OCI-LY7 (cell line): ENCODE results near the gene IBTK.

Source experiments
- CTCF ChIP-seq: fragments of 200-600 bp; sonication (generic); conservative IDR thresholded peaks from 2 replicates; pipeline ENCODE4 v1.5.1; 2014; ENCODE audit warnings: mild to moderate bottlenecking, antibody characterized with exemption, low read length, moderate library complexity, mixed read lengths
- EZH2phosphoT487 ChIP-seq: fragments of 200-600 bp; sonication (generic); IDR thresholded peaks from 2 replicates; pipeline ENCODE4 v1.6.1; 2018; ENCODE audit warnings: low read depth, borderline replicate concordance, mild to moderate bottlenecking, mixed run types, antibody characterized with exemption, low read length, moderate library complexity, mixed read lengths

GRCh38 chr6:82204020-82204419 lies 43.5 kb downstream of the IBTK start:
- TF ChIP-seq CTCF (no peak), EZH2phosphoT487 (no peak)
